Middle frontal gyrus (tissue), 1 donor: ENCODE results near the gene FADD.
"Not testable (repeated sequence)": the region's sequence is repeated elsewhere in the genome, so short reads cannot be mapped to it uniquely, and the experiment has no call there.

Experiments used
- DNase-seq: peaks from one replicate; pipeline ENCODE4 v3.0.0-alpha.2; 2015; ENCODE audit warnings: low spot score; ENCODE audit errors: extremely low spot score

The FADD gene

GRCh38 chr11:70180906-70181305 lies 22.2 kb upstream of the FADD start:
- DNase-seq = no peak

GRCh38 chr11:70182266-70182665 lies 20.8 kb upstream of the FADD start:
- DNase-seq = no peak

- DNase-seq = no peak
Measured at GRCh38 chr11:70183032-70183431, 20.1 kb upstream of the FADD start.

GRCh38 chr11:70183483-70184176 lies 19.5 kb upstream of the FADD start:
- no peak for DNase-seq

GRCh38 chr11:70184396-70184795 lies 18.7 kb upstream of the FADD start:
- DNase-seq = no peak

GRCh38 chr11:70185348-70186055 lies 17.6 kb upstream of the FADD start:
- no peak for DNase-seq

GRCh38 chr11:70186420-70186819 lies 16.7 kb upstream of the FADD start:
- no peak for DNase-seq

- no peak for DNase-seq
Measured at GRCh38 chr11:70186936-70187335, 16.2 kb upstream of the FADD start.

GRCh38 chr11:70187771-70188170 lies 15.3 kb upstream of the FADD start:
- no peak for DNase-seq

- DNase-seq = no peak
Measured at GRCh38 chr11:70189622-70190021, 13.5 kb upstream of the FADD start.

- DNase-seq = no peak
Measured at GRCh38 chr11:70191495-70192140, 11.5 kb upstream of the FADD start.

GRCh38 chr11:70192666-70193410 lies 10.3 kb upstream of the FADD start:
- DNase-seq = no peak

GRCh38 chr11:70193411-70194292 lies 9.4 kb upstream of the FADD start:
- DNase-seq = no peak

GRCh38 chr11:70194792-70195791 lies 8.0 kb upstream of the FADD start:
- no peak for DNase-seq

GRCh38 chr11:70200212-70200844 lies 2.8 kb upstream of the FADD start:
- no peak for DNase-seq

- not testable (repeated sequence) for DNase-seq
Measured at GRCh38 chr11:70201047-70201446, 2.0 kb upstream of the FADD start.

GRCh38 chr11:70201882-70202861 lies 924 bp upstream of the FADD start:
- no peak for DNase-seq
